GM23248 (cell line): ENCODE data around the gene MCRIP2. TPM values are rescaled to one million over a fixed set of nuclear protein-coding genes. Genes with fewer than 3 reads are reported as not detected.

Experiments
- DNase-seq: peaks from one replicate; pipeline ENCODE4 v3.0.0-alpha.2; 2015
- H2AFZ ChIP-seq: fragments of 200-600 bp; sonication (generic); 2 replicates; pipeline ENCODE4 v1.6.1; 2016; ENCODE audit warnings: antibody characterized with exemption
- H3F3A ChIP-seq: fragments of 200-600 bp; sonication (generic); 2 replicates; pipeline ENCODE4 v1.6.1; 2016; ENCODE audit warnings: mild to moderate bottlenecking, antibody characterized with exemption, mixed run types; ENCODE audit not compliant: insufficient read depth
- H3K27ac ChIP-seq: fragments of 200-600 bp; sonication (generic); 2 replicates; pipeline ENCODE4 v1.5.1; 2016; ENCODE audit warnings: mild to moderate bottlenecking
- H3K27me3 ChIP-seq: fragments of 200-600 bp; sonication (generic); replicated peaks from 2 replicates; pipeline ENCODE4 v1.6.1; 2016; ENCODE audit warnings: mild to moderate bottlenecking; ENCODE audit not compliant: insufficient read depth
- H3K36me3 ChIP-seq: fragments of 200-600 bp; sonication (generic); 2 replicates; pipeline ENCODE4 v1.6.1; 2016; ENCODE audit warnings: low read depth, mild to moderate bottlenecking
- H3K4me1 ChIP-seq: fragments of 200-600 bp; sonication (generic); 2 replicates; pipeline ENCODE4 v1.6.1; 2016; ENCODE audit warnings: mild to moderate bottlenecking; ENCODE audit not compliant: insufficient read depth
- H3K4me2 ChIP-seq: fragments of 200-600 bp; sonication (generic); one replicate; pipeline ENCODE4 v1.6.1; 2016; ENCODE audit warnings: mild to moderate bottlenecking; ENCODE audit not compliant: unreplicated experiment
- H3K4me3 ChIP-seq: fragments of 200-600 bp; sonication (generic); 2 replicates; pipeline ENCODE4 v1.5.1; 2016; ENCODE audit warnings: mild to moderate bottlenecking
- H3K79me2 ChIP-seq: fragments of 200-600 bp; sonication (generic); 2 replicates; pipeline ENCODE4 v1.6.1; 2016; ENCODE audit warnings: mild to moderate bottlenecking; ENCODE audit not compliant: insufficient read depth
- H3K9ac ChIP-seq: fragments of 200-600 bp; sonication (generic); 2 replicates; pipeline ENCODE4 v1.6.1; 2016; ENCODE audit warnings: mild to moderate bottlenecking
- H3K9me2 ChIP-seq: fragments of 200-600 bp; sonication (generic); 2 replicates; pipeline ENCODE4 v1.6.1; 2016; ENCODE audit warnings: mixed run types, mild to moderate bottlenecking, moderate library complexity; ENCODE audit not compliant: insufficient read depth
- H3K9me3 ChIP-seq: fragments of 200-600 bp; sonication (generic); one replicate; pipeline ENCODE4 v1.6.1; 2017; ENCODE audit warnings: low read depth
- H4K20me1 ChIP-seq: fragments of 200-600 bp; sonication (generic); 2 replicates; pipeline ENCODE4 v1.6.0; 2016; ENCODE audit not compliant: insufficient read depth
- EZH2 ChIP-seq: fragments of 200-600 bp; sonication (generic); IDR thresholded peaks from 2 replicates; pipeline ENCODE4 v1.6.1; 2018; ENCODE audit warnings: antibody characterized with exemption, mild to moderate bottlenecking; ENCODE audit not compliant: insufficient read depth, poor library complexity, severe bottlenecking
- EZH2phosphoT487 ChIP-seq: fragments of 200-600 bp; sonication (generic); IDR thresholded peaks from 2 replicates; pipeline ENCODE4 v1.6.1; 2018; ENCODE audit warnings: antibody characterized with exemption, moderate library complexity, mild to moderate bottlenecking, low read depth; ENCODE audit not compliant: insufficient read depth
- WGBS, 2 experiments: methylation state at CpG; one replicate each; pipeline ENCODE4 v1.1.6; 2015 to 2017; ENCODE audit warnings: low lambda C conversion rate in 2 of 2, low coverage in 1 of 2; ENCODE audit errors: missing lambda C conversion rate in 2 of 2; 5-methylcytosine and 5-hydroxymethylcytosine counted together
- in situ Hi-C: fragments of 300-500 bp; cut with MboI; formaldehyde crosslinking; loops from 2 replicates; pipeline ENCODE4 v1.15.0; 2020
- polyA plus RNA-seq: library from polyadenylated mRNA; unstranded; fragments of >200 nt; fragmentation: Nextera tagmentation; extraction: Ambion mirVana; gene quantifications from 2 replicates; pipeline ENCODE4 v1.2.1, GENCODE V29; 2016
- total RNA-seq: library from RNA; depleted of rRNA; stranded (reverse); fragments of >200 nt; shearing (Covaris generic); gene quantifications from 2 replicates; pipeline ENCODE4 v1.2.3, GENCODE V29; 2014

The MCRIP2 gene
- total and polyA plus RNA-seq, 2 experiments from 2014 or later, result 22.6 to 30.4 TPM

GRCh38 chr16:615122-615521, 26.5 kb upstream of the MCRIP2 start:
- H3K4me1 ChIP-seq, result no peaks in the 10 kb centered on the region
- in situ Hi-C loops, result no loop called here
- H3K9ac ChIP-seq, result no peak overlapping the region
- no peaks in the 10 kb centered on the region for H3K9me2 ChIP-seq
- no peaks in the 10 kb centered on the region for H3F3A ChIP-seq
- H3K36me3 ChIP-seq, result no peaks in the 10 kb centered on the region
- H2AFZ ChIP-seq, result no peak overlapping the region
- no peak overlapping the region for H3K27ac ChIP-seq
- H3K9me3 ChIP-seq, result no peaks in the 10 kb centered on the region
- TF ChIP-seq EZH2 (no peak), EZH2phosphoT487 (no peak)
- H3K79me2 ChIP-seq, result peaks cover 16% of the 10 kb centered on the region; the same call in 1 of the 2 replicates
- no peak overlapping the region for H3K4me2 ChIP-seq
- WGBS, 2 experiments, result 95 to 99% methylated on average over 13 of the region's 13 CpGs
- H3K27me3 ChIP-seq, result no peaks in the 10 kb centered on the region
- no peak overlapping the region for H3K4me3 ChIP-seq
- no peak for DNase-seq
- H4K20me1 ChIP-seq, result no peaks in the 10 kb centered on the region

DNA sequence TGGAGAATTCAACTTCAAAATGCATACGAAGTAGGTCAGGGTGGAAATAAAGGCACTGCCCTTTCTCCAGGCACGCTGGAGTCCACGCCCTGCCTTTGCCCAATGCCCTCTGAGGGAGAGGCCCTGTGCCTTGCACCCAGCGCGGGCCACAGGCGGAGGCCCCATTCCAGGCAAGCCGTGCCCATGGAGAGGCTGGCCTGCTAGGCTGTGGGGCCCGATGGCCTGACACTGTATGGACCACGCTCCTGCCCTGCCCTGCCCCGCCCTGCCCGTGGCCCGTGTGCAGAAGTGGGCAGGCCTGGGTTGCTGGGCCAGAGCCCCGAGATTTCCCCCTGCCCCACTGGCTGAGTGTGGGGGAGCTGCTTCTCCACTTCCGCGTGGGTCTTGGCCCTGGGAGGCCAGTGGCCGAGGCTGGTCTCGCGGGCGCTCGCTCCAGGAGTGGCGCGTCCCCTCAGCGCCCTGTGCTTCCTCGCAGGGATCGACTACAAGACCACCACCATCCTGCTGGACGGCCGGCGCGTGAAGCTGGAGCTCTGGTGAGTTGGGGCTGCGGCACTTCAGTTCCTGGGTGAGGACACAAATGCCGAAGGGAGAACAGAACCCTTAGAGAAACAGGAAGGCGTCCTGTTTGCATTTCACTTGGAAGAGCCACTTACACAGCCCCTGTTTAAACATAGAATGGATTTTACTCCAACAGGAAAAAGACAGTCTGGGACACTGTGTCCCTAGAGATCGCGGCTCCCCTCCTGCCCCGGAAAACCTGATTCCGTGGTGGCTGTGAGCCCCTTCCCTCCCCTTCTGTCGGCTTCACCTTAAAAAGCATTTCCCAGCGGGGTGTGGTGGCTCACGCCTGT, 24.7 kb upstream of the MCRIP2 start:
- Histone ChIP-seq H3K36me3 (no peaks in the 10 kb centered on the region), H3K9me3 (no peaks in the 10 kb centered on the region), H2AFZ (no peak overlapping the region), H3K27me3 (no peaks in the 10 kb centered on the region), H3K79me2 (peaks cover 13% of the 10 kb centered on the region; the same call in 1 of the 2 replicates), H3K4me1 (no peaks in the 10 kb centered on the region), H4K20me1 (no peaks in the 10 kb centered on the region), H3K4me2 (no peak overlapping the region), H3K4me3 (no peak overlapping the region), H3F3A (no peaks in the 10 kb centered on the region), H3K9me2 (no peaks in the 10 kb centered on the region), H3K9ac (no peak overlapping the region), H3K27ac (no peak overlapping the region)
- WGBS, 2 experiments, result 96% methylated on average over 36 to 39 of the region's 39 CpGs
- TF ChIP-seq EZH2, result no peak
- no peak for TF ChIP-seq EZH2phosphoT487
- in situ Hi-C loops, result no loop called here
- DNase-seq, result no peak

- peaks cover 14% of the 10 kb centered on the region; the same call in 1 of the 2 replicates for H3K79me2 ChIP-seq
- H3K9ac ChIP-seq, result no peak overlapping the region
- in situ Hi-C loops, result no loop called here
- TF ChIP-seq EZH2phosphoT487, result no peak
- TF ChIP-seq EZH2, result no peak
- H3K9me3 ChIP-seq, result no peaks in the 10 kb centered on the region
- no peaks in the 10 kb centered on the region for H3K9me2 ChIP-seq
- no peaks in the 10 kb centered on the region for H4K20me1 ChIP-seq
- H3K27me3 ChIP-seq, result no peaks in the 10 kb centered on the region
- no peak overlapping the region for H3K27ac ChIP-seq
- no peaks in the 10 kb centered on the region for H3K4me1 ChIP-seq
- H3F3A ChIP-seq, result no peaks in the 10 kb centered on the region
- no peak for DNase-seq
- 90 to 93% methylated on average over 13 to 16 of the region's 16 CpGs for WGBS, 2 experiments
- H2AFZ ChIP-seq, result no peak overlapping the region
- H3K4me3 ChIP-seq, result no peak overlapping the region
- H3K4me2 ChIP-seq, result no peak overlapping the region
- no peaks in the 10 kb centered on the region for H3K36me3 ChIP-seq
Measured at GRCh38 chr16:617855-618254, 23.8 kb upstream of the MCRIP2 start.

- Histone ChIP-seq H3K9ac (no peak overlapping the region), H4K20me1 (no peaks in the 10 kb centered on the region), H3K4me3 (no peak overlapping the region), H3K4me1 (no peaks in the 10 kb centered on the region), H2AFZ (no peak overlapping the region), H3K27me3 (no peaks in the 10 kb centered on the region), H3K36me3 (no peaks in the 10 kb centered on the region), H3K79me2 (peaks cover 14% of the 10 kb centered on the region; the same call in 1 of the 2 replicates), H3K9me3 (no peaks in the 10 kb centered on the region), H3K4me2 (no peak overlapping the region), H3K27ac (no peak overlapping the region), H3F3A (no peaks in the 10 kb centered on the region), H3K9me2 (no peaks in the 10 kb centered on the region)
- TF ChIP-seq EZH2phosphoT487 (no peak), EZH2 (no peak)
- in situ Hi-C loops, result no loop called here
- WGBS, 2 experiments, result 90 to 93% methylated on average over 19 to 20 of the region's 20 CpGs
- DNase-seq, result no peak
Measured at GRCh38 chr16:619476-620100, 22.0 kb upstream of the MCRIP2 start.
